ENCODE results near the gene BMPR1A.
A peak's percentile ranks its signal among the peaks of the same experiment; 100 is the strongest.

DNA sequence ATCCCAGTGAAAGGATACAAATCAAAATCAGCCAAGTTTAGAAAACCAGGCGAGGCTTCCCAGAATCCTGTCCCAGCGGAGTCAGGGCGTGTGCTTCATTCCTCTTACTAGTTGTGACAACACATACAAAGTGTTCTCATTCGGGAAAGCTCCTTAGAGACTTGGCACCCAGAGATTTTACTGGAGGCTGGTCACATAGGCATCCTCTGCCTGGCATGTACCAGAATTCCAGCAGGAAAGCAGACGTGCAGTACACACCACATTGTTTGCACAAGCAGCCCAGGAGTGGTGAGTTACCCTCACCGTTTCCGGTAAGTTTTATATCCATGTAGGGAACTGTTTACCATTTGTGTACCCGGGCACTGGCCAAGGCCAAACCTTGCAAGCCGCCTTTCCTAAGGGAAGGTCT, 166.1 kb downstream of the BMPR1A start:
- TF ChIP-seq POLR2AphosphoS5 (IDR thresholded peaks at IDR 0.05) (peak in 2 of 3 donors; percentile 29 to 61), POLR2A (IDR thresholded peaks at IDR 0.05) (no peak), EP300 (IDR thresholded peaks at IDR 0.05) (peak; percentile 55)
- TF ChIP-seq, protein P1, sequence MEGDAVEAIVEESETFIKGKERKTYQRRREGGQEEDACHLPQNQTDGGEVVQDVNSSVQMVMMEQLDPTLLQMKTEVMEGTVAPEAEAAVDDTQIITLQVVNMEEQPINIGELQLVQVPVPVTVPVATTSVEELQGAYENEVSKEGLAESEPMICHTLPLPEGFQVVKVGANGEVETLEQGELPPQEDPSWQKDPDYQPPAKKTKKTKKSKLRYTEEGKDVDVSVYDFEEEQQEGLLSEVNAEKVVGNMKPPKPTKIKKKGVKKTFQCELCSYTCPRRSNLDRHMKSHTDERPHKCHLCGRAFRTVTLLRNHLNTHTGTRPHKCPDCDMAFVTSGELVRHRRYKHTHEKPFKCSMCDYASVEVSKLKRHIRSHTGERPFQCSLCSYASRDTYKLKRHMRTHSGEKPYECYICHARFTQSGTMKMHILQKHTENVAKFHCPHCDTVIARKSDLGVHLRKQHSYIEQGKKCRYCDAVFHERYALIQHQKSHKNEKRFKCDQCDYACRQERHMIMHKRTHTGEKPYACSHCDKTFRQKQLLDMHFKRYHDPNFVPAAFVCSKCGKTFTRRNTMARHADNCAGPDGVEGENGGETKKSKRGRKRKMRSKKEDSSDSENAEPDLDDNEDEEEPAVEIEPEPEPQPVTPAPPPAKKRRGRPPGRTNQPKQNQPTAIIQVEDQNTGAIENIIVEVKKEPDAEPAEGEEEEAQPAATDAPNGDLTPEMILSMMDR (IDR thresholded peaks at IDR 0.05), result no peak
